Measurements from ENCODE around the gene SEZ6L.

DNA sequence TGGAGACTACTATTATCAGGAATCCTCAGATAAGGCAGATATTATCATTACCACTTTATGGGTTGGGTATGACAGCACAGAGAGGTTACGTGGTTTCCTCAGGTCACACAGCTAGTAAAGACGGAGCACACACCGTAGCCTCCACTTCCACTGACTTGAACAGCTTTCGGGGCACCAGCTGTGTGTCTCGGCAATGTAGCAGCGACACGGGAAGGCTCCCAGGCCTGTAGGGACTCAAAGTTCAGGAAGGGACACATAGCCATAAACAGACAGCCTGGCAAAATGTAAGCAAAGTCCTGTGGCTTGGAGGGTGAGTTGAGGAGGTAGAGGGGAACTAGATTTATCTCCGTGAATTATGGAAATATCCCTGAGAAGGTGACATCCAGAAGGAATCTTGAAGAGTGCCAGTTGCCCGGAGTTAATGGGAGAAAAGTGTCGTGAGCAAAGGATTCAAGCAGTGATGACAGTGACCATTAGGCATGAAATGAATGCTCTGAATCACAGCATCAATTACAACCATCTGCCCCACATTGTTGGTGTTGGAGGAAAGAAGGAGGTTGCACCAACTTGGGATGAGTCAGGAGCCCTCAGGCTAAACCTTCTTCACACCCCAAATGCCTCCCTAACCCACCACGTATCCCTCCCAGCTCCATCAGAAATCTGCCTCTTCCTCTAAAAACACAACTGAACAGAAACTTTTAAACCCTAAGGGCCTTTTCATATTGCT, 153.1 kb downstream of the SEZ6L start:
- TF ChIP-seq SUZ12 (IDR thresholded peaks at IDR 0.05; ENCODE audit: extremely low read depth, insufficient read depth, insufficient read length) (no peak), ZNF274 (IDR thresholded peaks at IDR 0.05; ENCODE audit: low read depth, low read length) (no peak), YY1 (IDR thresholded peaks at IDR 0.05; ENCODE audit: insufficient read depth, insufficient read length) (no peak)
